HepG2 (cell line): ENCODE data around the gene TLNRD1. TPM values are rescaled to one million over a fixed set of nuclear protein-coding genes. Genes with fewer than 3 reads are reported as not detected.

Source experiments
- MAX ChIP-seq: IDR thresholded peaks from 2 replicates; pipeline ENCODE4 v1.6.1; 2012; ENCODE audit warnings: inconsistent platforms
- UBTF ChIP-seq: sonication (generic); formaldehyde crosslinking; IDR thresholded peaks from 2 replicates; pipeline ENCODE4 v1.4.0; 2020; ENCODE audit warnings: mild to moderate bottlenecking, missing genetic modification reagents
- ZHX2 ChIP-seq, 2 experiments: sonication (generic) in 1 of 2; formaldehyde crosslinking in 1 of 2; IDR thresholded peaks; 2 replicates each; pipeline versions ENCODE4 v1.6.1 to v1.9.0; 2014 to 2022; ENCODE audit warnings: antibody characterized with exemption in 1 of 2, borderline replicate concordance in 1 of 2, inconsistent platforms in 1 of 2, low read depth in 1 of 2, missing genetic modification reagents in 1 of 2
- ZNF143 ChIP-seq: sonication (generic); formaldehyde crosslinking; IDR thresholded peaks from 2 replicates; pipeline ENCODE4 v1.4.0; 2020; ENCODE audit warnings: missing genetic modification reagents
- polyA plus RNA-seq, 8 experiments: library from polyadenylated mRNA; depleted of rRNA in 3 of 8; stranded (reverse) in 7 of 8; unstranded in 1 of 8; fragments of >200 nt; fragmentation: Illumina TruSeq in 4 of 8; extraction: Trizol in 4 of 8; gene quantifications; 2 replicates each; pipeline versions ENCODE4 v1.2.1 to v1.2.3, GENCODE V29; 2011 to 2016; ENCODE audit warnings: low read depth in 4 of 8, missing spikeins in 1 of 8, mixed read lengths in 1 of 8; ENCODE audit not compliant: insufficient read depth in 1 of 8
- total RNA-seq, 5 experiments: library from RNA; depleted of rRNA; stranded (reverse); fragments of >200 nt; fragmentation: Illumina TruSeq; extraction: Trizol; gene quantifications; 2 replicates each; pipeline ENCODE4 v1.2.3, GENCODE V29; 2016; ENCODE audit warnings: low read depth in 1 of 5
- TF ChIP-seq, protein P1 (sequence below): sonication (generic); formaldehyde crosslinking; IDR thresholded peaks from 2 replicates; pipeline ENCODE4 v1.5.1; 2020; ENCODE audit warnings: mild to moderate bottlenecking, missing genetic modification reagents, moderate library complexity
- TF ChIP-seq, protein P2 (sequence below): sonication (generic); formaldehyde crosslinking; conservative IDR thresholded peaks from 2 replicates; pipeline ENCODE4 v1.4.0; 2020; ENCODE audit warnings: missing genetic modification reagents
- TF ChIP-seq, protein P3 (sequence below): sonication (generic); formaldehyde crosslinking; IDR thresholded peaks from 2 replicates; pipeline ENCODE4 v1.4.0; 2020; ENCODE audit warnings: missing genetic modification reagents

TLNRD1 gene
- total and polyA plus RNA-seq, 2 of the 13 experiments (the other 11 are each of a cell fraction or from before 2014, with no cell fraction given), result 3.4 to 5.3 TPM

- TF ChIP-seq, protein P1, sequence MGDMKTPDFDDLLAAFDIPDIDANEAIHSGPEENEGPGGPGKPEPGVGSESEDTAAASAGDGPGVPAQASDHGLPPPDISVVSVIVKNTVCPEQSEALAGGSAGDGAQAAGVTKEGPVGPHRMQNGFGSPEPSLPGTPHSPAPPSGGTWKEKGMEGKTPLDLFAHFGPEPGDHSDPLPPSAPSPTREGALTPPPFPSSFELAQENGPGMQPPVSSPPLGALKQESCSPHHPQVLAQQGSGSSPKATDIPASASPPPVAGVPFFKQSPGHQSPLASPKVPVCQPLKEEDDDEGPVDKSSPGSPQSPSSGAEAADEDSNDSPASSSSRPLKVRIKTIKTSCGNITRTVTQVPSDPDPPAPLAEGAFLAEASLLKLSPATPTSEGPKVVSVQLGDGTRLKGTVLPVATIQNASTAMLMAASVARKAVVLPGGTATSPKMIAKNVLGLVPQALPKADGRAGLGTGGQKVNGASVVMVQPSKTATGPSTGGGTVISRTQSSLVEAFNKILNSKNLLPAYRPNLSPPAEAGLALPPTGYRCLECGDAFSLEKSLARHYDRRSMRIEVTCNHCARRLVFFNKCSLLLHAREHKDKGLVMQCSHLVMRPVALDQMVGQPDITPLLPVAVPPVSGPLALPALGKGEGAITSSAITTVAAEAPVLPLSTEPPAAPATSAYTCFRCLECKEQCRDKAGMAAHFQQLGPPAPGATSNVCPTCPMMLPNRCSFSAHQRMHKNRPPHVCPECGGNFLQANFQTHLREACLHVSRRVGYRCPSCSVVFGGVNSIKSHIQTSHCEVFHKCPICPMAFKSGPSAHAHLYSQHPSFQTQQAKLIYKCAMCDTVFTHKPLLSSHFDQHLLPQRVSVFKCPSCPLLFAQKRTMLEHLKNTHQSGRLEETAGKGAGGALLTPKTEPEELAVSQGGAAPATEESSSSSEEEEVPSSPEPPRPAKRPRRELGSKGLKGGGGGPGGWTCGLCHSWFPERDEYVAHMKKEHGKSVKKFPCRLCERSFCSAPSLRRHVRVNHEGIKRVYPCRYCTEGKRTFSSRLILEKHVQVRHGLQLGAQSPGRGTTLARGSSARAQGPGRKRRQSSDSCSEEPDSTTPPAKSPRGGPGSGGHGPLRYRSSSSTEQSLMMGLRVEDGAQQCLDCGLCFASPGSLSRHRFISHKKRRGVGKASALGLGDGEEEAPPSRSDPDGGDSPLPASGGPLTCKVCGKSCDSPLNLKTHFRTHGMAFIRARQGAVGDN (CRISPR knock-in tag), result peak; percentile 80
- 0 out of 2 replicates have a peak, but pooled peaks have one; percentile 18 for TF ChIP-seq ZNF143
- peak; percentile 90 for TF ChIP-seq MAX
- TF ChIP-seq, protein P2, sequence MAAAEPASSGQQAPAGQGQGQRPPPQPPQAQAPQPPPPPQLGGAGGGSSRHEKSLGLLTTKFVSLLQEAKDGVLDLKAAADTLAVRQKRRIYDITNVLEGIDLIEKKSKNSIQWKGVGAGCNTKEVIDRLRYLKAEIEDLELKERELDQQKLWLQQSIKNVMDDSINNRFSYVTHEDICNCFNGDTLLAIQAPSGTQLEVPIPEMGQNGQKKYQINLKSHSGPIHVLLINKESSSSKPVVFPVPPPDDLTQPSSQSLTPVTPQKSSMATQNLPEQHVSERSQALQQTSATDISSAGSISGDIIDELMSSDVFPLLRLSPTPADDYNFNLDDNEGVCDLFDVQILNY, result no peak
- TF ChIP-seq, protein P3, sequence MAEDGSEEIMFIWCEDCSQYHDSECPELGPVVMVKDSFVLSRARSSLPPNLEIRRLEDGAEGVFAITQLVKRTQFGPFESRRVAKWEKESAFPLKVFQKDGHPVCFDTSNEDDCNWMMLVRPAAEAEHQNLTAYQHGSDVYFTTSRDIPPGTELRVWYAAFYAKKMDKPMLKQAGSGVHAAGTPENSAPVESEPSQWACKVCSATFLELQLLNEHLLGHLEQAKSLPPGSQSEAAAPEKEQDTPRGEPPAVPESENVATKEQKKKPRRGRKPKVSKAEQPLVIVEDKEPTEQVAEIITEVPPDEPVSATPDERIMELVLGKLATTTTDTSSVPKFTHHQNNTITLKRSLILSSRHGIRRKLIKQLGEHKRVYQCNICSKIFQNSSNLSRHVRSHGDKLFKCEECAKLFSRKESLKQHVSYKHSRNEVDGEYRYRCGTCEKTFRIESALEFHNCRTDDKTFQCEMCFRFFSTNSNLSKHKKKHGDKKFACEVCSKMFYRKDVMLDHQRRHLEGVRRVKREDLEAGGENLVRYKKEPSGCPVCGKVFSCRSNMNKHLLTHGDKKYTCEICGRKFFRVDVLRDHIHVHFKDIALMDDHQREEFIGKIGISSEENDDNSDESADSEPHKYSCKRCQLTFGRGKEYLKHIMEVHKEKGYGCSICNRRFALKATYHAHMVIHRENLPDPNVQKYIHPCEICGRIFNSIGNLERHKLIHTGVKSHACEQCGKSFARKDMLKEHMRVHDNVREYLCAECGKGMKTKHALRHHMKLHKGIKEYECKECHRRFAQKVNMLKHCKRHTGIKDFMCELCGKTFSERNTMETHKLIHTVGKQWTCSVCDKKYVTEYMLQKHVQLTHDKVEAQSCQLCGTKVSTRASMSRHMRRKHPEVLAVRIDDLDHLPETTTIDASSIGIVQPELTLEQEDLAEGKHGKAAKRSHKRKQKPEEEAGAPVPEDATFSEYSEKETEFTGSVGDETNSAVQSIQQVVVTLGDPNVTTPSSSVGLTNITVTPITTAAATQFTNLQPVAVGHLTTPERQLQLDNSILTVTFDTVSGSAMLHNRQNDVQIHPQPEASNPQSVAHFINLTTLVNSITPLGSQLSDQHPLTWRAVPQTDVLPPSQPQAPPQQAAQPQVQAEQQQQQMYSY (CRISPR knock-in tag), result peak; percentile 25; the same call in 1 of the 2 replicates
- no peak for TF ChIP-seq ZHX2 (IDR thresholded peaks at IDR 0.05; ENCODE audit: low read depth)
- peak; percentile 59; the same call in 1 of the 2 replicates for TF ChIP-seq ZHX2 (CRISPR knock-in tag; IDR thresholded peaks at IDR 0.05; ENCODE audit: borderline replicate concordance)
- TF ChIP-seq UBTF (CRISPR knock-in tag), result peak; percentile 43; the same call in 1 of the 2 replicates
These were observed 657 bp downstream of the TLNRD1 start (continued) for GRCh38 chr15:81001152-81002008.
